ENCODE data around the gene SLC24A4. TPM values are rescaled to one million over a fixed set of nuclear protein-coding genes. Genes with fewer than 3 reads are reported as not detected.

SLC24A4 gene
- total RNA-seq, 1 donor from 2014 or later = 1.1 TPM

GRCh38 chr14:92544051-92544720, 221.2 kb downstream of the SLC24A4 start:
- Mint-ChIP-seq H3K27ac (ENCODE audit: unreplicated experiment) (no peak overlapping the region), H3K4me3 (ENCODE audit: unreplicated experiment) (no peak overlapping the region)

DNA sequence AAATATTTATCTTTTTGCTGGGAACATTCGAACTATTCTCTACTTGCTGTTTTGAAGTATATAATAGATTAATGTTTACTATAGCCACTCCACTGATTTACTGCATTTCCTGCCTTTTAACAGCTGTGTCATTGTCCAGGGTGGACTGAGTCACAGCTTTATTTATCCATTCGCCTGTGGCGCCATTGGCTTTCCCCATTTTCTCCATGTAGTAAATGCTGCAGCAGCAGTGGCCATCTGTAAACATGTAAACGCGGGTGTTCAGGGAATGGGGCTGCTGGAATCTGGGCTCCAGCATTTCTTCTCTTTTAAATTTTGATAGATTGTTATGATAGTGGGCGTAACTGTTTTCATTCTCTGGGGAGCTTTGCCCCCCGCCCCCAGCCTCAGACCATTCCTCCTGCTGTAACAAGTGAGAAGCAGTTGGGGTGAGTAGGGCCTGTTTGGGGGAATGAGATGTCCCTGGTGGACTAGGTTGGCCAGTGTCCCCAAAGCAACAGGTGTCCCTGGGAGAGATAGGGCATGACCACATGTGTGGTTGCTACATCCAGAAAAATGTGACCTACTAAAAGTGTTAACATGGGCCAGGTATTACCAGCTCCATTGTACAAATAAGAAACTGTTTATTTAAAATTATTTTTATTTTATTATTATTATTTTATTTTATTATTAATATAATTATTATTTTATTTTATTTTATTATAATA, 223.5 kb downstream of the SLC24A4 start:
- H3K9me3 Mint-ChIP-seq (ENCODE audit: unreplicated experiment) = no peaks in the 10 kb centered on the region
- H3K4me3 Mint-ChIP-seq (ENCODE audit: unreplicated experiment) = no peak overlapping the region
- H3K4me1 Mint-ChIP-seq (ENCODE audit: unreplicated experiment) = peaks cover 3% of the 10 kb centered on the region
- TF ChIP-seq, protein P1, sequence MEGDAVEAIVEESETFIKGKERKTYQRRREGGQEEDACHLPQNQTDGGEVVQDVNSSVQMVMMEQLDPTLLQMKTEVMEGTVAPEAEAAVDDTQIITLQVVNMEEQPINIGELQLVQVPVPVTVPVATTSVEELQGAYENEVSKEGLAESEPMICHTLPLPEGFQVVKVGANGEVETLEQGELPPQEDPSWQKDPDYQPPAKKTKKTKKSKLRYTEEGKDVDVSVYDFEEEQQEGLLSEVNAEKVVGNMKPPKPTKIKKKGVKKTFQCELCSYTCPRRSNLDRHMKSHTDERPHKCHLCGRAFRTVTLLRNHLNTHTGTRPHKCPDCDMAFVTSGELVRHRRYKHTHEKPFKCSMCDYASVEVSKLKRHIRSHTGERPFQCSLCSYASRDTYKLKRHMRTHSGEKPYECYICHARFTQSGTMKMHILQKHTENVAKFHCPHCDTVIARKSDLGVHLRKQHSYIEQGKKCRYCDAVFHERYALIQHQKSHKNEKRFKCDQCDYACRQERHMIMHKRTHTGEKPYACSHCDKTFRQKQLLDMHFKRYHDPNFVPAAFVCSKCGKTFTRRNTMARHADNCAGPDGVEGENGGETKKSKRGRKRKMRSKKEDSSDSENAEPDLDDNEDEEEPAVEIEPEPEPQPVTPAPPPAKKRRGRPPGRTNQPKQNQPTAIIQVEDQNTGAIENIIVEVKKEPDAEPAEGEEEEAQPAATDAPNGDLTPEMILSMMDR (IDR thresholded peaks at IDR 0.05; ENCODE audit: unreplicated experiment) = no peak
- no peak overlapping the region for H3K27ac Mint-ChIP-seq (ENCODE audit: unreplicated experiment)
- no peaks in the 10 kb centered on the region for H3K36me3 Mint-ChIP-seq (ENCODE audit: low read depth, unreplicated experiment)
- no peaks in the 10 kb centered on the region for H3K27me3 Mint-ChIP-seq (ENCODE audit: unreplicated experiment)
- DNase-seq (ENCODE audit: low spot score) = no peak

More at GRCh38 chr14:92544051-92544720, 221.2 kb downstream of the SLC24A4 start:
- TF ChIP-seq, protein P1 (IDR thresholded peaks at IDR 0.05; ENCODE audit: unreplicated experiment) = no peak
- peaks cover 8% of the 10 kb centered on the region for H3K4me1 Mint-ChIP-seq (ENCODE audit: unreplicated experiment)
- H3K9me3 Mint-ChIP-seq (ENCODE audit: unreplicated experiment) = no peaks in the 10 kb centered on the region
- DNase-seq (ENCODE audit: low spot score) = no peak
- H3K36me3 Mint-ChIP-seq (ENCODE audit: low read depth, unreplicated experiment) = peaks cover 4% of the 10 kb centered on the region
- H3K27me3 Mint-ChIP-seq (ENCODE audit: unreplicated experiment) = no peaks in the 10 kb centered on the region

DNA sequence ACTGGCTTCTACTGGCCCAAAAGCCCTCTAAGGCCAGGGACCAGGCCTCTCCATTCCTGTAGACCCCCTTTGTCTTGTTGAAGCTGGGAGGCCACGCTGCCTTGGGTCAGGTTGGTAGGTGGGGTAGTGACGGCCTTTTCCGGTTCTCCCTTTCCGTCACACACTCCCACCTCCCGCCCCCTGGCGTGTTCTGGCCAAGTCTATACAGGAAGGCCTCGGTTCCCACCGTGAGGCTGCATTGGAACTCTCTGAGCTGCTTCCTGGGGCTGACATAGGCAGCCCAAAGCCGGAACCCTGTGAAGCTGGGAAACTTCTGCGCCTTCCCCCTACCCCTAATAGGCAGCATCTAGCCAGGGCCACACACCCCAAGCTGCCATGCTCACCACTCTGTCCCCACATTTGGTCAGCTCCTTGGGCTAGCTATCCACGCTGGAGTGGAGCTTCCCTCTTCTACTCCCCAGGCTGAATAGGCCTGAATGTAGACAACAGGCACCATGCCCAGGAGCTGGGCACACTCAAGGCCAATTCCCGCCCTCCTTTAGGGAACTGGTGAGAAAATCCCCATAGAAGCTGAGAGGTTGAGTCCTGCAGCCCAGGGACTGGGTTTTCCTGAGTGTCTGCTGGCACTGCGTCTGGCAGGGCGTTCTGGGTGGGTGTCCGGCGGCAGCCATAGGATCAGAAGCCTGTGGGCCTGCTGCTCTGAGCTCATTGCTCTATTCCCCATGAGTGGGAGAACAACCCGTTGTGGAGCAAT, 226.3 kb downstream of the SLC24A4 start:
- Mint-ChIP-seq H3K36me3 (ENCODE audit: low read depth, unreplicated experiment) (no peaks in the 10 kb centered on the region), H3K27me3 (ENCODE audit: unreplicated experiment) (peaks cover 5% of the 10 kb centered on the region), H3K4me3 (ENCODE audit: unreplicated experiment) (no peak overlapping the region), H3K4me1 (ENCODE audit: unreplicated experiment) (peaks cover 10% of the 10 kb centered on the region), H3K27ac (ENCODE audit: unreplicated experiment) (no peak overlapping the region), H3K9me3 (ENCODE audit: unreplicated experiment) (no peaks in the 10 kb centered on the region)
- TF ChIP-seq, protein P1 (IDR thresholded peaks at IDR 0.05; ENCODE audit: unreplicated experiment) = no peak
- no peak for DNase-seq (ENCODE audit: low spot score)

- Mint-ChIP-seq H3K27ac (ENCODE audit: unreplicated experiment) (no peak overlapping the region), H3K27me3 (ENCODE audit: unreplicated experiment) (peaks cover 5% of the 10 kb centered on the region), H3K36me3 (ENCODE audit: low read depth, unreplicated experiment) (no peaks in the 10 kb centered on the region), H3K4me1 (ENCODE audit: unreplicated experiment) (peaks cover 10% of the 10 kb centered on the region), H3K9me3 (ENCODE audit: unreplicated experiment) (no peaks in the 10 kb centered on the region), H3K4me3 (ENCODE audit: unreplicated experiment) (no peak overlapping the region)
- TF ChIP-seq, protein P1 (IDR thresholded peaks at IDR 0.05; ENCODE audit: unreplicated experiment) = no peak
- DNase-seq (ENCODE audit: low spot score) = no peak
These were observed 226.9 kb downstream of the SLC24A4 start for GRCh38 chr14:92549859-92550230.

Other genes starting within 250 kb of the SLC24A4 start
- gene ATXN3, start 216.6 kb upstream of the SLC24A4 start, total RNA-seq (ENCODE audit: unreplicated experiment) = 32.7 TPM
- 117 TPM for gene NDUFB1, start 201.5 kb upstream of the SLC24A4 start, total RNA-seq (ENCODE audit: unreplicated experiment)
- 80.3 TPM for gene CPSF2, start 201.2 kb upstream of the SLC24A4 start, total RNA-seq (ENCODE audit: unreplicated experiment)
- 25.8 TPM for gene RIN3, start 190.6 kb downstream of the SLC24A4 start, total RNA-seq (ENCODE audit: unreplicated experiment)

Data from endothelial cell (in vitro differentiated cells).